ENCODE measurements around the gene TRIML1. TPM values are rescaled to one million over a fixed set of nuclear protein-coding genes. Genes with fewer than 3 reads are reported as not detected.

TRIML1 gene
- polyA plus RNA-seq, 1 experiment = not detected

GRCh38 chr4:188161167-188161566, 21.9 kb downstream of the TRIML1 start:
- Histone ChIP-seq H3K9me3 (ENCODE audit: control insufficient read depth, insufficient read depth, low read length) (peaks cover 34% of the 10 kb centered on the region), H3K4me3 (ENCODE audit: low read depth, low read length) (no peak overlapping the region), H3K27ac (ENCODE audit: low read depth, low read length) (no peak overlapping the region), H3K27me3 (ENCODE audit: control insufficient read depth, insufficient read depth, low read length) (no peaks in the 10 kb centered on the region)
- CTCF ChIA-PET = no interaction called here
- TF ChIP-seq, protein P1, sequence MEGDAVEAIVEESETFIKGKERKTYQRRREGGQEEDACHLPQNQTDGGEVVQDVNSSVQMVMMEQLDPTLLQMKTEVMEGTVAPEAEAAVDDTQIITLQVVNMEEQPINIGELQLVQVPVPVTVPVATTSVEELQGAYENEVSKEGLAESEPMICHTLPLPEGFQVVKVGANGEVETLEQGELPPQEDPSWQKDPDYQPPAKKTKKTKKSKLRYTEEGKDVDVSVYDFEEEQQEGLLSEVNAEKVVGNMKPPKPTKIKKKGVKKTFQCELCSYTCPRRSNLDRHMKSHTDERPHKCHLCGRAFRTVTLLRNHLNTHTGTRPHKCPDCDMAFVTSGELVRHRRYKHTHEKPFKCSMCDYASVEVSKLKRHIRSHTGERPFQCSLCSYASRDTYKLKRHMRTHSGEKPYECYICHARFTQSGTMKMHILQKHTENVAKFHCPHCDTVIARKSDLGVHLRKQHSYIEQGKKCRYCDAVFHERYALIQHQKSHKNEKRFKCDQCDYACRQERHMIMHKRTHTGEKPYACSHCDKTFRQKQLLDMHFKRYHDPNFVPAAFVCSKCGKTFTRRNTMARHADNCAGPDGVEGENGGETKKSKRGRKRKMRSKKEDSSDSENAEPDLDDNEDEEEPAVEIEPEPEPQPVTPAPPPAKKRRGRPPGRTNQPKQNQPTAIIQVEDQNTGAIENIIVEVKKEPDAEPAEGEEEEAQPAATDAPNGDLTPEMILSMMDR (IDR thresholded peaks at IDR 0.05; ENCODE audit: low read depth, low read length) = no peak
- POLR2A ChIA-PET = interaction anchor here (0.7 kb wide), 1 partner anchor 23 kb away, joined by 4 read pairs; no protein-coding TSS in a partner anchor
- no peak for DNase-seq (ENCODE audit: low read depth, low spot score)

DNA sequence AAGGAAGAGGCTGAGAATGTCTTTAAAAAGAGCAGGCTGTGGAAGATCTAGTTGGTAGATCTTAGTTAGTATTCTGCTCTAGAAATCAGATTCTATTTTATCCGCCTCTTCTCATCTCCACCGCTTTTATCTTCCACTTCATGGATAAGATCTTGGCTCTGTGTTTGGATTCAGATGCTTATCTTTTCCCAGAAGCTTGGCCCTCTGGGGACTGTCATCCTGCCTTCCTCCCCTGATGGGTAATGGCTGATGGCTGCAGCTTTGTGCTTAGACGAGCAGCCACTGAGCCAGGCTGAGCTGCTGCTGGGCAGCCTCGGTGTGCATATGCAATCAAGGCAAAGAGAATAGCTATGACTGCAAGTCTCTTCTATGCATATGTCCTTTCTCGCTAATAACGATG, 23.5 kb downstream of the TRIML1 start:
- POLR2A ChIA-PET = no interaction called here
- Histone ChIP-seq H3K27me3 (ENCODE audit: control insufficient read depth, insufficient read depth, low read length) (no peaks in the 10 kb centered on the region), H3K4me3 (ENCODE audit: low read depth, low read length) (no peak overlapping the region), H3K9me3 (ENCODE audit: control insufficient read depth, insufficient read depth, low read length) (peaks cover 31% of the 10 kb centered on the region), H3K27ac (ENCODE audit: low read depth, low read length) (no peak overlapping the region)
- no peak for DNase-seq (ENCODE audit: low read depth, low spot score)
- TF ChIP-seq, protein P1 (IDR thresholded peaks at IDR 0.05; ENCODE audit: low read depth, low read length) = no peak
- CTCF ChIA-PET = no interaction called here

DNA sequence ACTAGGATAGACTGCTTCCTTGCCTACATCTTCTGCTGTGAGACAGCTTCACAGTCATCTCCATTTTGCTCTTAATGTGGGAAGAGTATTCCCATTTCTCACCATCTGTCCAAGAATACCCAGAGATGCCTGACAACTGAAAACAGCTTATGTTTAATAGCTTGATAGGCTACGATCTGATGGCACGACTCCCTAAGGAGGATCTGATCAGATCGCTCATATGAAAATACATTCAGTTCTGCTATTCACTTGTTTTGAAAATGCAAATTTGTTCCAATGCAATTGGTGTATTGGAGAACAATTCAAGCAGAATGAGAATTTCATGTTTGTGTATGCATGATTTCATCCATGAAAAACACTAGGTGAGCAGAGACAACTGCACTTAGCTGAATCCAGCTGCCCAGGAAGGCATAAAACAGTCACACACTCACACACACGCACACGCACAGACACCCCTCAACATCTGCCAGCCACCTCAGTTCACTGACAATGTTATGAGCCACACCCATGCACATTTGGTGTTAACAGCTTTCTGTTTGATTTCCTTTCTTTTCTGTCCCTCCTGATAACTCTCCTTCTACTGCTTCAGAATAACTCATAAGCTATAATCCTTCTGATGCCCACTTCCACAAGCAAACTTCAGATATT, 29.6 kb downstream of the TRIML1 start:
- no peak overlapping the region for H3K4me3 ChIP-seq (ENCODE audit: low read depth, low read length)
- H3K27me3 ChIP-seq (ENCODE audit: control insufficient read depth, insufficient read depth, low read length) = no peaks in the 10 kb centered on the region
- POLR2A ChIA-PET = no interaction called here
- TF ChIP-seq, protein P1 (IDR thresholded peaks at IDR 0.05; ENCODE audit: low read depth, low read length) = no peak
- CTCF ChIA-PET = interaction anchor here (0.6 kb wide), 1 partner anchor 921 kb away, joined by 3 read pairs; no protein-coding TSS in a partner anchor
- no peak overlapping the region for H3K27ac ChIP-seq (ENCODE audit: low read depth, low read length)
- DNase-seq (ENCODE audit: low read depth, low spot score) = no peak
- H3K9me3 ChIP-seq (ENCODE audit: control insufficient read depth, insufficient read depth, low read length) = peaks cover 13% of the 10 kb centered on the region

GRCh38 chr4:188171551-188171950, 32.3 kb downstream of the TRIML1 start:
- H3K27ac ChIP-seq (ENCODE audit: low read depth, low read length) = no peak overlapping the region
- TF ChIP-seq, protein P1 (IDR thresholded peaks at IDR 0.05; ENCODE audit: low read depth, low read length) = no peak
- ChIA-PET POLR2A (no interaction called here), CTCF (no interaction called here)
- no peaks in the 10 kb centered on the region for H3K27me3 ChIP-seq (ENCODE audit: control insufficient read depth, insufficient read depth, low read length)
- no peak overlapping the region for H3K4me3 ChIP-seq (ENCODE audit: low read depth, low read length)
- H3K9me3 ChIP-seq (ENCODE audit: control insufficient read depth, insufficient read depth, low read length) = peaks cover 19% of the 10 kb centered on the region
- no peak for DNase-seq (ENCODE audit: low read depth, low spot score)

- Histone ChIP-seq H3K4me3 (ENCODE audit: low read depth, low read length) (no peak overlapping the region), H3K9me3 (ENCODE audit: control insufficient read depth, insufficient read depth, low read length) (peaks cover 31% of the 10 kb centered on the region), H3K27ac (ENCODE audit: low read depth, low read length) (no peak overlapping the region), H3K27me3 (ENCODE audit: control insufficient read depth, insufficient read depth, low read length) (no peaks in the 10 kb centered on the region)
- ChIA-PET POLR2A (no interaction called here), CTCF (no interaction called here)
- no peak for DNase-seq (ENCODE audit: low read depth, low spot score)
- TF ChIP-seq, protein P1 (IDR thresholded peaks at IDR 0.05; ENCODE audit: low read depth, low read length) = no peak
Measured at GRCh38 chr4:188175288-188175687, 36.0 kb downstream of the TRIML1 start.

Data from AG04450 (cell line).